GM19324 (cell line): ENCODE results near the gene EFCAB7.

Source experiments
- ATAC-seq: cut with Tn5 transposase; IDR thresholded peaks from one replicate; pipeline ENCODE4 v1.9.1; 2021; ENCODE audit warnings: mild to moderate bottlenecking, moderate library complexity; ENCODE audit not compliant: unreplicated experiment, low FRiP score

Gene EFCAB7

DNA sequence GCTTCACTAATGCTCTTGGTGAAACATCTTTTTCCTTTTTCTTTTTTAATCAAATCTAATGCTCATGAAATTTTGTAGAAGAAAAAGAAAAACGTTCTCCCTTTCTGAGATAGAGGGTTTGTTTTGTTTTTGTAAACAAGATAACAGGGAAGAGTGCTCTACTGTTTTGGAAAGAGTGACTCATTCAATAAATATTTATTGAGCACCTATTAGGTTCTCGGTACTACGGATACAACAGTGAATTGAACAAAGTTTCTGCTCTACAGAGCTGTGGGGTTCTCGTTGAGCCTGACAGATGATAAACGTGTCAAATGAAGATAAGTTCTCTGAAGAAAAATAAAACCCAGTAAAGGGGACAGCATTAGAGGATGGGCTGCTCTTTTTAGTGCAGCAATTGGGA is 76.9 kb downstream of the EFCAB7 start:
- no peak for ATAC-seq

DNA sequence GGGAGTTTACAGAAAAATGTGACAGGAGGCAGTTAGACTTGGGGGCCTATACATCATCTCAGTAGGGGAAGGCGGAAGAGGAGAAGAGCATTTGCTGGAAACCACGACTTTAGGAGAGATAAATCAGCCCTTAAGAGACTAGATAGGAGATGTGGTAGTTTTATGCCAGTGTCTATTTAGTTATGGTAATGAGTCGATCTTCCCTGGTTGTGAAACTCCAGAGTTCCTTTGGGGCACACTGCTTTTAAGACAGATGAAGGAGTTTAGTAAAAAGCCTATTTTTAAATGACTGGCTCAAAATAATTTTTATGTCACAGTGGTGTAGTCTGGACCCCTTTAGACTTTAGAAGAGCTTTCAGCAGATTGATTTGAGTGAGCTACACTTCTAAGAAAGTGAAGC is 77.7 kb downstream of the EFCAB7 start:
- no peak for ATAC-seq

DNA sequence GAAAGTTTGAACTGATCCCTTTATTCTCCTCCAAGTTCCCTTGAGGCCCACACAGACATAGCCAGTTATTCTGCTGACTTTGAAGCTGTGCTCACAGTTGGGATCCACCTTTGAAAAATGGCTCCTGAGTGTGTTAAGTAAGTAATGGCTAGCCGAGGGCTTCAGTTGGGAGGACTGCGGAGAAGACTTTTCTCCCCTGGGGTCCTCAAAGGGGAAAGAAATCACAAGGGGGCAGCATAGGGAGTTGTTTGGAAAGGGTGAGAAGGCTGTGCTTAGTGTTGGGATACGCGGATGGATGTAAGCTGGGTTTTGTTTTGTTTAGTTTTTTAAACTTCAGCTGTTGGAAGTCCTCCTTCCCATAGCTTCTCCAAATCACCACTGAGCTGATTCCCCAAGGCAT is 78.1 kb downstream of the EFCAB7 start:
- no peak for ATAC-seq

- no peak for ATAC-seq
Observed at GRCh38 chr1:63601912-63602311, 78.6 kb downstream of the EFCAB7 start.

GRCh38 chr1:63602629-63603028 is 79.3 kb downstream of the EFCAB7 start:
- no peak for ATAC-seq

GRCh38 chr1:63603810-63604209 is 80.5 kb downstream of the EFCAB7 start:
- ATAC-seq = no peak

GRCh38 chr1:63607322-63607721 is 84.0 kb downstream of the EFCAB7 start:
- no peak for ATAC-seq

GRCh38 chr1:63611231-63611630 is 87.9 kb downstream of the EFCAB7 start:
- no peak for ATAC-seq

- no peak for ATAC-seq
Observed at GRCh38 chr1:63612564-63612963, 89.2 kb downstream of the EFCAB7 start.

GRCh38 chr1:63612971-63613370 is 89.6 kb downstream of the EFCAB7 start:
- no peak for ATAC-seq

DNA sequence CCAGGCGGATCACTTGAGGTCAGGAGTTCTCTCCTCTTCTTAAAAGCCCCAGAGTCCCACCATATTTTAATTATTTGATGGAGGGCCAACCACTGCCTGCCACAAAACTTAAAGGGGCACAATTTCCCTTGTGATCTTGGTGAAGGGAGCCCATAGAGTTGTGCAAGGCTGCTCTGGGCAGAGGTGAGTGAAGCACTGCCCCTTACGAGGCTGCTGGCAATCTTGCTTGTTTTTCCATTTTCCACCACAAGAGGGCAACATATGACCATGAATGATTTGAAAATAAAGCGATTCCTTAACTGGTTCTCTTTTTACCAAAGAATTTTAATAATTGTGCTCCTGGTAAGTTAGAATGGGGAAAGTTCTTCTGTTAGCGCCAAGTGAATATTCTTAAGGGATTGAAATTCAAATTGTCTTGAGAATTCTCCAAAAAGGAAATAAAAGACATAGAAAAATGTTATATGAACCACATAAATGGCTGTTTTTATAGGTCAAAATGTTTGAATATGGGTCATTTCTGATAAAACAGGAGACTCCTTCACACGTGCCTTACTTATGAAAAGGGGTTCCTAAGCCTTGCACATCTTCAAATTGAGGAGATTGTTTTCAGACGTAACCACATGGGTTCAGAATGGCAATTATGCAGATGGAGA is 92.6 kb downstream of the EFCAB7 start:
- no peak for ATAC-seq

- ATAC-seq = no peak
Observed at GRCh38 chr1:63617450-63617849, 94.1 kb downstream of the EFCAB7 start.

DNA sequence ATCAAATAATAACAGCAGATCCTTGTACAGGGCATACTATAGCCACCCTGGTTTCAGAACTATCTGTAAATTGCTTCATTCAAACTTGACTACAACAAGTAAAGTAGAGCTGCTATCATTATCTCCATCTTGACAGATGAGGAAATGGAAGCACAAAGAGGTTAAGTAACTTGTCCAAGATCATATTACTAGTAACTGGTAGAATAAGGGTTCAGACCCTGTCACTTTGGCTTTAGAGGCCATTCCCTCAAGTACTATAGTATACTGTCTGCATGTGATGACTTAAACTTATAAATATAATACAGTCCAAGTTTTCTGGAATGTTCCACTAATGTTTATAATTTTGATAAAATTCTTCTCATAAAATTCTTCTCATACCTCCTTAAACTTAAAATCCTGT is 94.7 kb downstream of the EFCAB7 start:
- no peak for ATAC-seq

DNA sequence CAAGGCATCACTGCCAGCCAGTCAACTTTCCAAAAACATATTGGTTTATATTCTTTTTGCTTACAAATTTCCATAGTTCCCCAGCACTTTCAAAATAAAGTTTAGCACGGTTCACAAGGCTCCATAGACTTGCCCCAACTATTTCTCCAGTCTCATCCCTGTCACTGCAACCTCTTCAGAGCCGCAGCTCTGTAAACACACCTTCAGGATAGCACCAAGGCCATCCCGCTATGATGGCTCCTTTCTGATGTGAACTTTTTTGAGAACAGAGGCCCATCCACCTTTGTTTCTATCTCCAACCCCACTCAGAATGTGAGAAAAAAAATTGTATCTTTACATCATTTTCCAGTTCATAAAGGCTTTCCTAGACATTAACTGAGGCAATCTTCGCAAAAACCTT is 96.2 kb downstream of the EFCAB7 start:
- ATAC-seq = no peak

GRCh38 chr1:63620671-63621070 is 97.3 kb downstream of the EFCAB7 start:
- ATAC-seq = no peak

DNA sequence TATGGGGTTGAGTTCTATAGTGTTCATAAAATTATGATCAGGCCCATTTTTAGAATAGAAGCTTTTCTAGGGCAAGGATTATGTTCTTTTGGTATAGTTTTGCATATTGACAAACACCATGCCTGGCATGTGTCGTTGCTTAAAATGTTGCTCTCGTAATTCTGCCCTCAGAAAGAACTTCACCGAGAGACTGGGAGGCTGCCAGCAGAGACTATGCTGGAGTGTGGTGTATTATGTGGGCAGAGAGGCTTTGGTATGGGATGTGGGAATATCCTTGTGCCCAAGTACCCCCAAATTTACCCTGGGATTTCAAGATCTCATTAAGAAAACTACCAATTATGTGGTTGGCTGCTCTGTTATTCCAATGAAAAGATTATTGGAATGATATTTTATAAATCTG is 97.8 kb downstream of the EFCAB7 start:
- ATAC-seq = no peak

DNA sequence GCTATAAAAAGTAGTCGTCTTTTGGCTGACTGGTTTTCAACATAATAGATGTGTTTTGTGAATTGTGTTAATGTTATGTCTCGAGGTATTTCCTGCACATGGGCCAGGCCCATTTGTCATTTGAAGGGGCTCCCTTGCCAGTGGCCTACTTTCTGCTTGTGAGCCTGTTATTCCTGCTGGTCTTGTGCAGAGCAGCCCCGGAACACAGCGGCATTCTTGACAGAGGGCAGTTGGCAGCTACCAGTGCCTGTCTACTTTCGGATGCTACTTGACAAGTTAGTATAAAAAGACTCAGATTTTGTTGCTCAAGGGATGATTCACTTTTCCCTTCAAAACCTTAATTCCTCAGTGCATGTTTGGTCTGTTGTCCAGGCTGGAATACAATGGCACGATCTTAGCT is 98.4 kb downstream of the EFCAB7 start:
- no peak for ATAC-seq
